ENCODE results near the gene MARCHF3. TPM values are rescaled to one million over a fixed set of nuclear protein-coding genes. Genes with fewer than 3 reads are reported as not detected.

Gene MARCHF3
- 1 to 10 TPM; 3.6 to 8.5 (median 5.4) TPM for polyA plus RNA-seq
- long read RNA-seq, donor 1, full-length matches to known transcripts: 3 of 8 reads
- long read RNA-seq, donor 1, partial matches to known transcripts: 5 of 8 reads
- long read RNA-seq, donor 1, other reads (novel, unspliced or antisense): 0 of 8 reads
- long read RNA-seq, donor 2, full-length matches to known transcripts: 2 of 2 reads
- long read RNA-seq, donor 2, partial matches to known transcripts: 0 of 2 reads
- long read RNA-seq, donor 2, other reads (novel, unspliced or antisense): 0 of 2 reads
- long read RNA-seq, donor 3: 0 reads
- long read RNA-seq, donor 4: 0 reads
- long read RNA-seq, donor 5: 0 reads
- long read RNA-seq, donor 6, full-length matches to known transcripts: 1 of 1 reads
- long read RNA-seq, donor 6, partial matches to known transcripts: 0 of 1 reads
- long read RNA-seq, donor 6, other reads (novel, unspliced or antisense): 0 of 1 reads
- long read RNA-seq, donor 7, full-length matches to known transcripts: 10 of 10 reads
- long read RNA-seq, donor 7, partial matches to known transcripts: 0 of 10 reads
- long read RNA-seq, donor 7, other reads (novel, unspliced or antisense): 0 of 10 reads
- long read RNA-seq, donor 8, full-length matches to known transcripts: 1 of 1 reads
- long read RNA-seq, donor 8, partial matches to known transcripts: 0 of 1 reads
- long read RNA-seq, donor 8, other reads (novel, unspliced or antisense): 0 of 1 reads
- long read RNA-seq, donor 9, full-length matches to known transcripts: 1 of 1 reads
- long read RNA-seq, donor 9, partial matches to known transcripts: 0 of 1 reads
- long read RNA-seq, donor 9, other reads (novel, unspliced or antisense): 0 of 1 reads
- long read RNA-seq, donor 10, full-length matches to known transcripts: 4 of 4 reads
- long read RNA-seq, donor 10, partial matches to known transcripts: 0 of 4 reads
- long read RNA-seq, donor 10, other reads (novel, unspliced or antisense): 0 of 4 reads

GRCh38 chr5:127030259-127031146, at the start of gene MARCHF3:
Gene MARCHF3 (minus strand): TSS chr5:127030558. CDS start chr5:126918171, 112,387 bp downstream.
- no peaks in the 10 kb centered on the region for H3K9me3 ChIP-seq (ENCODE audit: control insufficient read depth in 2 of 2, insufficient read depth in 1 of 2, low read depth in 1 of 2, low read length in 1 of 2)
- H3K36me3 ChIP-seq (ENCODE audit: control insufficient read depth in 3 of 3, insufficient read depth in 2 of 3, low read depth in 1 of 3, low read length in 3 of 3): no peaks in the 10 kb centered on the region
- peaks cover 0 to 29% (median 0%) of the 10 kb centered on the region in 3 donors for H3K27me3 ChIP-seq (ENCODE audit: control insufficient read depth in 3 of 3, insufficient read depth in 3 of 3, low read length in 3 of 3)
- 0% methylated on average over 90 to 97 of the region's 97 CpGs for WGBS, 3 donors
- DNase-seq: peak; percentile 94 to 98
- peaks cover 0 to 17% (median 3%) of the 10 kb centered on the region in 3 donors for H3K4me1 ChIP-seq (ENCODE audit: control insufficient read depth in 3 of 3, insufficient read depth in 2 of 3, low read depth in 1 of 3, low read length in 2 of 3)
- H3K4me3 ChIP-seq (ENCODE audit: low read depth in 1 of 3, low read length in 3 of 3): peak within 1 kb of the TSS; percentile 59 to 82 (median 78)
- no peak for FAIRE-seq
- H3K27ac ChIP-seq (ENCODE audit: low read depth in 1 of 3, low read length in 2 of 3): peak within 1 kb of the TSS; percentile 77 to 98 (median 85)

- WGBS, 3 donors: 49 to 53% (median 52%) methylated on average over 9 of the region's 9 CpGs
- no peaks in the 10 kb centered on the region for H3K36me3 ChIP-seq (ENCODE audit: control insufficient read depth in 3 of 3, insufficient read depth in 2 of 3, low read depth in 1 of 3, low read length in 3 of 3)
- FAIRE-seq (no peak), DNase-seq (peak in 1 of 2 donors; percentile 61)
- H3K4me3 ChIP-seq (ENCODE audit: low read depth in 1 of 3, low read length in 3 of 3): no peak overlapping the region
- H3K27ac ChIP-seq (ENCODE audit: low read depth in 1 of 3, low read length in 2 of 3): no peak overlapping the region
- no peaks in the 10 kb centered on the region for H3K9me3 ChIP-seq (ENCODE audit: control insufficient read depth in 2 of 2, insufficient read depth in 1 of 2, low read depth in 1 of 2, low read length in 1 of 2)
- H3K4me1 ChIP-seq (ENCODE audit: control insufficient read depth in 3 of 3, insufficient read depth in 2 of 3, low read depth in 1 of 3, low read length in 2 of 3): peaks cover 0 to 22% (median 0%) of the 10 kb centered on the region in 3 donors
- no peaks in the 10 kb centered on the region for H3K27me3 ChIP-seq (ENCODE audit: control insufficient read depth in 3 of 3, insufficient read depth in 3 of 3, low read length in 3 of 3)
Measured at GRCh38 chr5:127079994-127080491, 49.7 kb upstream of the MARCHF3 start.

DNA sequence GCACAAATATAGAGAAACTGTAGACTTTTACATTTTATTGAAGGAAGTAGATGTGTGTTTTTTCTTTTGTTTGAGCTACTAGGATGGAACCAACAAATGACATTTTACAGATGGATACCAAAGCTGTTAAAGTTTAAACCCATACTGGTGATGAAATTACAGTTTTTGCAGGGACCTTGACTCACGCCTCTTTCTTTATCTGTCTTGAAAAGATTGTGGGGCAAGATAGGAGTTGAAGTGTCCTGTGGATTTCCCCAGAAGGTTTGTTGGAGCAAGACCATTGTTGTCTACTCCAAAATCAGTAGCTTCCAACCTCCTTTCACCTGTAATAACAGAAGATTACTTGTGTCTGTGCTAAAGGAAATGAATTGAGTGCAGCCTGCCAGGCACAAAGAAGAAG, 47.0 kb upstream of the MARCHF3 start:
- peaks cover 0 to 22% (median 2%) of the 10 kb centered on the region in 3 donors for H3K4me1 ChIP-seq (ENCODE audit: control insufficient read depth in 3 of 3, insufficient read depth in 2 of 3, low read depth in 1 of 3, low read length in 2 of 3)
- H3K4me3 ChIP-seq (ENCODE audit: low read depth in 1 of 3, low read length in 3 of 3): no peak overlapping the region
- DNase-seq (peak in 1 of 2 donors; percentile 51), FAIRE-seq (no peak)
- no peaks in the 10 kb centered on the region for H3K36me3 ChIP-seq (ENCODE audit: control insufficient read depth in 3 of 3, insufficient read depth in 2 of 3, low read depth in 1 of 3, low read length in 3 of 3)
- peak overlapping the region in 1 of 3 donors; percentile 70 for H3K27ac ChIP-seq (ENCODE audit: low read depth in 1 of 3, low read length in 2 of 3)
- H3K27me3 ChIP-seq (ENCODE audit: control insufficient read depth in 3 of 3, insufficient read depth in 3 of 3, low read length in 3 of 3): no peaks in the 10 kb centered on the region
- no peaks in the 10 kb centered on the region for H3K9me3 ChIP-seq (ENCODE audit: control insufficient read depth in 2 of 2, insufficient read depth in 1 of 2, low read depth in 1 of 2, low read length in 1 of 2)
- 26 to 53% (median 38%) methylated on average over 1 of the region's 1 CpG for WGBS, 3 donors

DNA sequence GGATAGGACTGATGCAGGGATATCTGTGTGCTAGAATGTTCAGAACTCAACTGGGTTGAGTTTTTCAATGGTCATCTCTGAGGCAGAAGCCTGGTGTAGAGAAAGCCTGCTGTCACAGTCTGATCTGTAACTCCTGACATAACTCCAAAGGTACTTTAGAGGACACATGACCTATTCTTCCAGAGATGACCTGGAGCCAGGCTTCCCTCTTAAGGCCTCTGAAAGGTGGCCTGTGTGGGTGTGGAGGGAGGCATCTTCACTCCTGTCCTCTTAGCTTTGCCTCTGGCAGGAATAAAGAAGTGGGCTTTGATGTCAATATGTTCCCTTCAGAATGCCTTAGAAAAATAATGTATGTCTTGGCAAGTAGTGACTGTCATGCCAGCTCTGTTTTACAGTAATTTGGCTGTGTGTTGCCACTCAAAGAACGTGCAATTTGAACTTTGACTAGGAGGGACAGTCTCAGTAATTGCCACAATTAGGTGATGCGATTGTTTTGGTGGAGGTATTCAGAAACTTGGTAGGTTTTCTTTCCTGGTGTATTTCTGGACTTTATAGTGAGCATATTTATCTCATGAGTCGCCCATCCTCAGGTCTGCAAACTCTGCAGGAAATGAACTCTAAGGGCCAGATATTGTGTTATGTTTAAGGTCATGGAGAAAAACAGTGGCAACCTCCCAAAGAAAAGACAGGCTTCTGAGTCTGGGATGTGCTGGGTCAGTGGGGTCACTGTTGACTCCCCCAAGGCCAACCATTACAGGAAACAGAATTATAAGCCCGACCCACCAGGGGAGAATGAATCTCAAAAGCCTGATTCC, 46.2 kb upstream of the MARCHF3 start:
- Histone ChIP-seq H3K4me1 (ENCODE audit: control insufficient read depth in 3 of 3, insufficient read depth in 2 of 3, low read depth in 1 of 3, low read length in 2 of 3) (peaks cover 0 to 22% (median 2%) of the 10 kb centered on the region in 3 donors), H3K27me3 (ENCODE audit: control insufficient read depth in 3 of 3, insufficient read depth in 3 of 3, low read length in 3 of 3) (no peaks in the 10 kb centered on the region), H3K36me3 (ENCODE audit: control insufficient read depth in 3 of 3, insufficient read depth in 2 of 3, low read depth in 1 of 3, low read length in 3 of 3) (no peaks in the 10 kb centered on the region), H3K4me3 (ENCODE audit: low read depth in 1 of 3, low read length in 3 of 3) (no peak overlapping the region), H3K27ac (ENCODE audit: low read depth in 1 of 3, low read length in 2 of 3) (peak overlapping the region in 1 of 3 donors; percentile 70), H3K9me3 (ENCODE audit: control insufficient read depth in 2 of 2, insufficient read depth in 1 of 2, low read depth in 1 of 2, low read length in 1 of 2) (no peaks in the 10 kb centered on the region)
- 28 to 52% (median 35%) methylated on average over 4 of the region's 4 CpGs for whole genome bisulfite sequencing, 3 donors
- DNase-seq (peak; percentile 27 to 61), FAIRE-seq (no peak)

GRCh38 chr5:127074466-127074865, 44.1 kb upstream of the MARCHF3 start:
- no peak for FAIRE-seq
- no peaks in the 10 kb centered on the region for H3K36me3 ChIP-seq (ENCODE audit: control insufficient read depth in 3 of 3, insufficient read depth in 2 of 3, low read depth in 1 of 3, low read length in 3 of 3)
- H3K27ac ChIP-seq (ENCODE audit: low read depth in 1 of 3, low read length in 2 of 3): no peak overlapping the region
- 82 to 88% (median 86%) methylated on average over 3 of the region's 3 CpGs for WGBS, 3 donors
- DNase-seq: no peak
- H3K9me3 ChIP-seq (ENCODE audit: control insufficient read depth in 2 of 2, insufficient read depth in 1 of 2, low read depth in 1 of 2, low read length in 1 of 2): no peaks in the 10 kb centered on the region
- no peaks in the 10 kb centered on the region for H3K27me3 ChIP-seq (ENCODE audit: control insufficient read depth in 3 of 3, insufficient read depth in 3 of 3, low read length in 3 of 3)
- no peak overlapping the region for H3K4me3 ChIP-seq (ENCODE audit: low read depth in 1 of 3, low read length in 3 of 3)
- peaks cover 0 to 14% (median 2%) of the 10 kb centered on the region in 3 donors for H3K4me1 ChIP-seq (ENCODE audit: control insufficient read depth in 3 of 3, insufficient read depth in 2 of 3, low read depth in 1 of 3, low read length in 2 of 3)

- peak within 1 kb of the TSS; percentile 51 to 82 (median 68) for H3K27ac ChIP-seq (ENCODE audit: low read depth in 1 of 3, low read length in 2 of 3)
- DNase-seq (peak; percentile 69 to 86), FAIRE-seq (no peak)
- WGBS, 3 donors: 15 to 28% (median 18%) methylated on average over 55 to 56 of the region's 56 CpGs
- H3K4me1 ChIP-seq (ENCODE audit: control insufficient read depth in 3 of 3, insufficient read depth in 2 of 3, low read depth in 1 of 3, low read length in 2 of 3): peaks cover 0 to 14% (median 2%) of the 10 kb centered on the region in 3 donors
- no peaks in the 10 kb centered on the region for H3K36me3 ChIP-seq (ENCODE audit: control insufficient read depth in 3 of 3, insufficient read depth in 2 of 3, low read depth in 1 of 3, low read length in 3 of 3)
- no peaks in the 10 kb centered on the region for H3K27me3 ChIP-seq (ENCODE audit: control insufficient read depth in 3 of 3, insufficient read depth in 3 of 3, low read length in 3 of 3)
- no peaks in the 10 kb centered on the region for H3K9me3 ChIP-seq (ENCODE audit: control insufficient read depth in 2 of 2, insufficient read depth in 1 of 2, low read depth in 1 of 2, low read length in 1 of 2)
- peak within 1 kb of the TSS; percentile 66 to 76 (median 74) for H3K4me3 ChIP-seq (ENCODE audit: low read depth in 1 of 3, low read length in 3 of 3)
Measured at GRCh38 chr5:127072861-127073846, 42.8 kb upstream of the MARCHF3 start, which contains the start of gene C5orf63. Gene C5orf63 (minus strand): TSS chr5:127073502. CDS start chr5:127058995, 14,507 bp downstream.
